ENCODE data around the gene PATZ1.

PATZ1 gene

DNA sequence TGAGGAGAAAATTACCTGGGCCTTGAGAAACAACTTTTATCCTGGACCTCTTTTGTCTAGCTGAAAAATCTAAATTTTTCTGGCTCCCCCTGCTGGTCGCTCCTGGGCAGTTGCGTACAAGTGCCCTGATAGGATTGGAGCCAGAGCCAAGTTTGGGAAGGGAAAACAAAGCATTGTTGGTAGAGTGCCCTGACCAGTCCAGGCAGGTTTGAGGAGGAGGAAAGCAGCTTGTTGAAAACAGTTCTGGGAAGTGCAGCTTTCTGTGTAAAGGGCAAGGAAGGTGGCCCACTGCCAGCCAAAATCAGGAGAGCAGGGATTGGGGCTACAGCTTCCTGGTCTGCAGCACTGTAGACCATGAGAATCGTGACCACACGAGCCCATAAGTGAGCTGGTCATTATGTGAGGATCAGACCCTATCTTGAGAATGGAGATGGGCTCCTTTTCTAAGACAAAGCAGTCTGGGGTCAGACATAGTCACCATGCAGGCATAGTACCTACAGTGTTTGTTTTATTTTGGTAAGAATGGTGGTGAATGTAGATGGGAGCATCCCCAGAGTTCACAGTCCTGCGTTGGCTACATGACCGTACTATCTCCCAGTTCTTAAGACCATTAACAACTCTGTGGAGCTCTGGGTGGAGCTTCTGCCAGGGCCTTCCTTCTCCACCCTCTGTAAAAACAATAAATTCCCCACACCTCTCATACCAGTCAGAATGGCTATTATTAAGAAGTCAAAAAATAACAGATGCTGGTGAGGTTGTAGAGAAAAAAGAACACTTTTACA, 32.6 kb downstream of the PATZ1 start:
- H3K4me3 ChIP-seq (ENCODE audit: low read depth, low read length), result no peak overlapping the region
- peak; percentile 48 for DNase-seq (ENCODE audit: low read depth)

GRCh38 chr22:31308181-31308580, 38.0 kb downstream of the PATZ1 start:
- TF ChIP-seq MYC (IDR thresholded peaks at IDR 0.05; ENCODE audit: low read depth, low read length) (no peak), CTCF (IDR thresholded peaks at IDR 0.05; ENCODE audit: low read depth, low read length) (no peak), POLR2A (IDR thresholded peaks at IDR 0.05; ENCODE audit: extremely low read depth, insufficient read length) (no peak)
- TF ChIP-seq, protein P1, sequence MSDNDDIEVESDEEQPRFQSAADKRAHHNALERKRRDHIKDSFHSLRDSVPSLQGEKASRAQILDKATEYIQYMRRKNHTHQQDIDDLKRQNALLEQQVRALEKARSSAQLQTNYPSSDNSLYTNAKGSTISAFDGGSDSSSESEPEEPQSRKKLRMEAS (IDR thresholded peaks at IDR 0.05; ENCODE audit: low read depth, low read length), result no peak
- no peak overlapping the region for H3K4me3 ChIP-seq (ENCODE audit: low read depth, low read length)
- no peak for DNase-seq (ENCODE audit: low read depth)

More for the DNA sequence above, 32.6 kb downstream of the PATZ1 start:
- TF ChIP-seq MYC (IDR thresholded peaks at IDR 0.05; ENCODE audit: low read depth, low read length), result no peak
- no peak for TF ChIP-seq POLR2A (IDR thresholded peaks at IDR 0.05; ENCODE audit: extremely low read depth, insufficient read length)
- TF ChIP-seq, protein P1 (IDR thresholded peaks at IDR 0.05; ENCODE audit: low read depth, low read length), result no peak
- peak; percentile 92 for TF ChIP-seq CTCF (IDR thresholded peaks at IDR 0.05; ENCODE audit: low read depth, low read length)

DNA sequence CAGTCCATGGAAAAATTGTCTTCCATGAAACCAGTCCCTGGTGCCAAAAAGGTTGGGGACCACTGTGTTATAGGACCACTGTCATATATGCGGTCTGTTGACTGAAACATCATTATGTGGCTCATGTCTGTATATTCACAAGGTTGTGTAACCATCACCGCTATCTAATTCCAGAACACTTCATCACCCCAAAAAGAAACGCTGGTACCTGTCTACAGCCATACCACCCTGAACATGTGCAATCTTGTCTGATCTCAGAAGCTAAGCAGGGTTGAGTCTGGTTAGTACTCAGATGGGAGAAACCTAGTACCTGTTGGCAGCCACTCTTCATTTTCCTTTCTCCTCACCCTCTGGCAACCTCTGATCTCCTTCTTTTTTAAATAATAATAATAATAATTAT, 41.0 kb downstream of the PATZ1 start:
- TF ChIP-seq CTCF (IDR thresholded peaks at IDR 0.05; ENCODE audit: low read depth, low read length) (no peak), POLR2A (IDR thresholded peaks at IDR 0.05; ENCODE audit: extremely low read depth, insufficient read length) (no peak), MYC (IDR thresholded peaks at IDR 0.05; ENCODE audit: low read depth, low read length) (no peak)
- TF ChIP-seq, protein P1 (IDR thresholded peaks at IDR 0.05; ENCODE audit: low read depth, low read length), result no peak
- DNase-seq (ENCODE audit: low read depth), result no peak

GRCh38 chr22:31302537-31302936, 43.6 kb downstream of the PATZ1 start:
- DNase-seq (ENCODE audit: low read depth), result no peak
- no peak overlapping the region for H3K4me3 ChIP-seq (ENCODE audit: low read depth, low read length)
- TF ChIP-seq POLR2A (IDR thresholded peaks at IDR 0.05; ENCODE audit: extremely low read depth, insufficient read length) (no peak), MYC (IDR thresholded peaks at IDR 0.05; ENCODE audit: low read depth, low read length) (no peak), CTCF (IDR thresholded peaks at IDR 0.05; ENCODE audit: low read depth, low read length) (no peak)
- TF ChIP-seq, protein P1 (IDR thresholded peaks at IDR 0.05; ENCODE audit: low read depth, low read length), result no peak

More for the DNA sequence above, 41.0 kb downstream of the PATZ1 start:
- H3K4me3 ChIP-seq (ENCODE audit: low read depth, low read length), result no peak overlapping the region

- no peak for DNase-seq (ENCODE audit: low read depth)
- H3K4me3 ChIP-seq (ENCODE audit: low read depth, low read length), result no peak overlapping the region
- TF ChIP-seq, protein P1 (IDR thresholded peaks at IDR 0.05; ENCODE audit: low read depth, low read length), result no peak
- TF ChIP-seq CTCF (IDR thresholded peaks at IDR 0.05; ENCODE audit: low read depth, low read length) (no peak), MYC (IDR thresholded peaks at IDR 0.05; ENCODE audit: low read depth, low read length) (no peak), POLR2A (IDR thresholded peaks at IDR 0.05; ENCODE audit: extremely low read depth, insufficient read length) (no peak)
Observed at GRCh38 chr22:31302006-31302405, 44.1 kb downstream of the PATZ1 start.
